Measurements from ENCODE around the gene C10orf95.
"Not testable (repeated sequence)": the region's sequence is repeated elsewhere in the genome, so short reads cannot be mapped to it uniquely, and the experiment has no call there.

The C10orf95 gene

GRCh38 chr10:102454662-102455487 lies 3.5 kb upstream of the C10orf95 start:
- H3K4me1 ChIP-seq (ENCODE audit: control insufficient read depth, insufficient read depth, low read length, poor library complexity, severe bottlenecking): peaks cover 12% of the 10 kb centered on the region
- DNase-seq; H3K9me3 ChIP-seq (ENCODE audit: control insufficient read depth, low read length); H3K27me3 ChIP-seq (replicated peaks; ENCODE audit: control insufficient read depth, insufficient read depth, low read length, poor library complexity, severe bottlenecking); H3K4me3 ChIP-seq (ENCODE audit: insufficient read depth, low read depth, low read length, poor library complexity, severe bottlenecking); H3K27ac ChIP-seq (ENCODE audit: insufficient read depth, low read length, poor library complexity, severe bottlenecking): not testable (repeated sequence)
- peaks cover 12% of the 10 kb centered on the region for H3K36me3 ChIP-seq (ENCODE audit: control insufficient read depth, insufficient read depth, low read length)

- H3K27me3 ChIP-seq (replicated peaks; ENCODE audit: control insufficient read depth, insufficient read depth, low read length, poor library complexity, severe bottlenecking): no peaks in the 10 kb centered on the region
- H3K4me3 ChIP-seq (ENCODE audit: insufficient read depth, low read depth, low read length, poor library complexity, severe bottlenecking): no peak overlapping the region
- no peak for DNase-seq
- H3K27ac ChIP-seq (ENCODE audit: insufficient read depth, low read length, poor library complexity, severe bottlenecking): no peak overlapping the region
- H3K9me3 ChIP-seq (ENCODE audit: control insufficient read depth, low read length): no peaks in the 10 kb centered on the region
- peaks cover 12% of the 10 kb centered on the region for H3K36me3 ChIP-seq (ENCODE audit: control insufficient read depth, insufficient read depth, low read length)
- peaks cover 17% of the 10 kb centered on the region for H3K4me1 ChIP-seq (ENCODE audit: control insufficient read depth, insufficient read depth, low read length, poor library complexity, severe bottlenecking)
Observed at GRCh38 chr10:102453502-102453901, 2.2 kb upstream of the C10orf95 start.

- no peak overlapping the region for H3K4me3 ChIP-seq (ENCODE audit: insufficient read depth, low read depth, low read length, poor library complexity, severe bottlenecking)
- no peaks in the 10 kb centered on the region for H3K9me3 ChIP-seq (ENCODE audit: control insufficient read depth, low read length)
- DNase-seq: peak; percentile 8 to 11 (median 11)
- H3K27me3 ChIP-seq (replicated peaks; ENCODE audit: control insufficient read depth, insufficient read depth, low read length, poor library complexity, severe bottlenecking): no peaks in the 10 kb centered on the region
- no peak overlapping the region for H3K27ac ChIP-seq (ENCODE audit: insufficient read depth, low read length, poor library complexity, severe bottlenecking)
- H3K36me3 ChIP-seq (ENCODE audit: control insufficient read depth, insufficient read depth, low read length): peaks cover 12% of the 10 kb centered on the region
- peaks cover 17% of the 10 kb centered on the region for H3K4me1 ChIP-seq (ENCODE audit: control insufficient read depth, insufficient read depth, low read length, poor library complexity, severe bottlenecking)
Observed at GRCh38 chr10:102452672-102453340, 1.5 kb upstream of the C10orf95 start.

- peaks cover 8% of the 10 kb centered on the region for H3K36me3 ChIP-seq (ENCODE audit: control insufficient read depth, insufficient read depth, low read length)
- peak overlapping the region; percentile 84 for H3K4me3 ChIP-seq (ENCODE audit: insufficient read depth, low read depth, low read length, poor library complexity, severe bottlenecking)
- peak; percentile 81 to 83 (median 82) for DNase-seq
- no peaks in the 10 kb centered on the region for H3K9me3 ChIP-seq (ENCODE audit: control insufficient read depth, low read length)
- H3K27me3 ChIP-seq (replicated peaks; ENCODE audit: control insufficient read depth, insufficient read depth, low read length, poor library complexity, severe bottlenecking): no peaks in the 10 kb centered on the region
- H3K4me1 ChIP-seq (ENCODE audit: control insufficient read depth, insufficient read depth, low read length, poor library complexity, severe bottlenecking): peaks cover 17% of the 10 kb centered on the region
- peak overlapping the region; percentile 85 for H3K27ac ChIP-seq (ENCODE audit: insufficient read depth, low read length, poor library complexity, severe bottlenecking)
Observed at GRCh38 chr10:102450374-102451104, 804 bp downstream of the C10orf95 start.

GRCh38 chr10:102450124-102450373 lies 1.3 kb downstream of the C10orf95 start:
- no peaks in the 10 kb centered on the region for H3K9me3 ChIP-seq (ENCODE audit: control insufficient read depth, low read length)
- peak overlapping the region; percentile 85 for H3K27ac ChIP-seq (ENCODE audit: insufficient read depth, low read length, poor library complexity, severe bottlenecking)
- peaks cover 17% of the 10 kb centered on the region for H3K4me1 ChIP-seq (ENCODE audit: control insufficient read depth, insufficient read depth, low read length, poor library complexity, severe bottlenecking)

GRCh38 chr10:102449321-102450123 lies 1.8 kb downstream of the C10orf95 start:
- peak overlapping the region; percentile 84 for H3K4me3 ChIP-seq (ENCODE audit: insufficient read depth, low read depth, low read length, poor library complexity, severe bottlenecking)
- DNase-seq: peak; percentile 74 to 82 (median 78)

More at GRCh38 chr10:102450124-102450373, 1.3 kb downstream of the C10orf95 start:
- Histone ChIP-seq H3K27me3 (replicated peaks; ENCODE audit: control insufficient read depth, insufficient read depth, low read length, poor library complexity, severe bottlenecking) (no peaks in the 10 kb centered on the region), H3K36me3 (ENCODE audit: control insufficient read depth, insufficient read depth, low read length) (peaks cover 8% of the 10 kb centered on the region), H3K4me3 (ENCODE audit: insufficient read depth, low read depth, low read length, poor library complexity, severe bottlenecking) (peak overlapping the region; percentile 84)
- no peak for DNase-seq

GRCh38 chr10:102444851-102445250 lies 6.5 kb downstream of the C10orf95 start:
- H3K4me1 ChIP-seq (ENCODE audit: control insufficient read depth, insufficient read depth, low read length, poor library complexity, severe bottlenecking): peaks cover 5% of the 10 kb centered on the region
- H3K27me3 ChIP-seq (replicated peaks; ENCODE audit: control insufficient read depth, insufficient read depth, low read length, poor library complexity, severe bottlenecking): no peaks in the 10 kb centered on the region
- H3K4me3 ChIP-seq (ENCODE audit: insufficient read depth, low read depth, low read length, poor library complexity, severe bottlenecking): no peak overlapping the region
- H3K27ac ChIP-seq (ENCODE audit: insufficient read depth, low read length, poor library complexity, severe bottlenecking): no peak overlapping the region
- DNase-seq: no peak
- H3K36me3 ChIP-seq (ENCODE audit: control insufficient read depth, insufficient read depth, low read length): no peaks in the 10 kb centered on the region
- H3K9me3 ChIP-seq (ENCODE audit: control insufficient read depth, low read length): no peaks in the 10 kb centered on the region

More at GRCh38 chr10:102449321-102450123, 1.8 kb downstream of the C10orf95 start:
- no peaks in the 10 kb centered on the region for H3K27me3 ChIP-seq (replicated peaks; ENCODE audit: control insufficient read depth, insufficient read depth, low read length, poor library complexity, severe bottlenecking)
- H3K9me3 ChIP-seq (ENCODE audit: control insufficient read depth, low read length): no peaks in the 10 kb centered on the region
- H3K27ac ChIP-seq (ENCODE audit: insufficient read depth, low read length, poor library complexity, severe bottlenecking): peak overlapping the region; percentile 85
- peaks cover 8% of the 10 kb centered on the region for H3K36me3 ChIP-seq (ENCODE audit: control insufficient read depth, insufficient read depth, low read length)
- H3K4me1 ChIP-seq (ENCODE audit: control insufficient read depth, insufficient read depth, low read length, poor library complexity, severe bottlenecking): peaks cover 17% of the 10 kb centered on the region

- H3K36me3 ChIP-seq (ENCODE audit: control insufficient read depth, insufficient read depth, low read length): no peaks in the 10 kb centered on the region
- H3K27me3 ChIP-seq (replicated peaks; ENCODE audit: control insufficient read depth, insufficient read depth, low read length, poor library complexity, severe bottlenecking): no peaks in the 10 kb centered on the region
- H3K4me3 ChIP-seq (ENCODE audit: insufficient read depth, low read depth, low read length, poor library complexity, severe bottlenecking): no peak overlapping the region
- no peak for DNase-seq
- H3K4me1 ChIP-seq (ENCODE audit: control insufficient read depth, insufficient read depth, low read length, poor library complexity, severe bottlenecking): peaks cover 33% of the 10 kb centered on the region
- no peak overlapping the region for H3K27ac ChIP-seq (ENCODE audit: insufficient read depth, low read length, poor library complexity, severe bottlenecking)
- H3K9me3 ChIP-seq (ENCODE audit: control insufficient read depth, low read length): no peaks in the 10 kb centered on the region
Observed at GRCh38 chr10:102438374-102438773, 13.0 kb downstream of the C10orf95 start.

GRCh38 chr10:102437515-102437914 lies 13.8 kb downstream of the C10orf95 start:
- Histone ChIP-seq H3K4me3 (ENCODE audit: insufficient read depth, low read depth, low read length, poor library complexity, severe bottlenecking) (no peak overlapping the region), H3K4me1 (ENCODE audit: control insufficient read depth, insufficient read depth, low read length, poor library complexity, severe bottlenecking) (peaks cover 37% of the 10 kb centered on the region), H3K27ac (ENCODE audit: insufficient read depth, low read length, poor library complexity, severe bottlenecking) (no peak overlapping the region), H3K36me3 (ENCODE audit: control insufficient read depth, insufficient read depth, low read length) (no peaks in the 10 kb centered on the region), H3K9me3 (ENCODE audit: control insufficient read depth, low read length) (no peaks in the 10 kb centered on the region), H3K27me3 (replicated peaks; ENCODE audit: control insufficient read depth, insufficient read depth, low read length, poor library complexity, severe bottlenecking) (no peaks in the 10 kb centered on the region)
- no peak for DNase-seq
